Panc1 (cell line): ENCODE data around the gene FAM13A.

Experiments
- CTCF ChIP-seq: fragments of 450-650 bp; IDR thresholded peaks from 2 replicates; pipeline ENCODE4 v1.5.1; 2017; ENCODE audit warnings: mild to moderate bottlenecking
- POLR2AphosphoS5 ChIP-seq: IDR thresholded peaks from 2 replicates; pipeline ENCODE4 v1.6.1; 2012; ENCODE audit warnings: mild to moderate bottlenecking, low read depth, low read length, moderate library complexity
- REST ChIP-seq, 2 experiments: IDR thresholded peaks; 2 replicates each; pipeline ENCODE4 v1.6.1; 2011 to 2012; ENCODE audit warnings: low read depth in 2 of 2, control low read depth in 1 of 2, low read length in 1 of 2, mild to moderate bottlenecking in 1 of 2, moderate library complexity in 1 of 2; ENCODE audit not compliant: insufficient read depth in 1 of 2
- SIN3A ChIP-seq: IDR thresholded peaks from 2 replicates; pipeline ENCODE4 v1.6.1; 2012; ENCODE audit warnings: low read depth, mild to moderate bottlenecking, low read length, moderate library complexity, borderline replicate concordance; ENCODE audit not compliant: insufficient read depth
- TCF7L2 ChIP-seq: IDR thresholded peaks from 2 replicates; pipeline ENCODE4 v1.6.1; 2011; ENCODE audit warnings: mild to moderate bottlenecking, low read depth, low read length, inconsistent platforms

GRCh38 chr4:88731381-88731780 lies 325.6 kb downstream of the FAM13A start:
- TF ChIP-seq CTCF = no peak
- no peak for TF ChIP-seq POLR2AphosphoS5
- no peak for TF ChIP-seq TCF7L2
- no peak for TF ChIP-seq SIN3A
- no peak for TF ChIP-seq REST (IDR thresholded peaks at IDR 0.05; ENCODE audit: insufficient read depth in 1 of 2, low read depth in 2 of 2, low read length in 1 of 2)
